Endothelial cell of umbilical vein (primary cell): ENCODE results near the gene ZMYM5. TPM values are rescaled to one million over a fixed set of nuclear protein-coding genes. Genes with fewer than 3 reads are reported as not detected.
"Not testable (repeated sequence)": the region's sequence is repeated elsewhere in the genome, so short reads cannot be mapped to it uniquely, and the experiment has no call there.

ENCODE experiments used
- BruUV-seq: library from RNA; stranded (reverse); fragments of 400-500 nt; replicated peaks from 2 replicates; lab custom pipeline; 2021; lab: Mats Ljungman, UMichigan
- CTCF ChIA-PET: fragments of 300-600, 350-600 bp; sonication (Branson Sonifier 250); formaldehyde crosslinking; loops from one replicate; lab custom pipeline; 2021; ENCODE audit warnings: antibody characterized with exemption, inconsistent platforms; lab: Charles Lee
- POLR2A ChIA-PET: fragments of 300-600, 350-600 bp; sonication (Branson Sonifier 250); formaldehyde crosslinking; loops from one replicate; lab custom pipeline; 2021; ENCODE audit warnings: antibody characterized with exemption, inconsistent platforms; lab: Charles Lee
- DNase-seq: peaks from one replicate; pipeline ENCODE4 v3.0.0-alpha.2; 2011; ENCODE audit warnings: low read depth, low spot score
- FAIRE-seq: peaks from 2 replicates; lab custom pipeline; 2011; peaks lifted over from hg19 to GRCh38; lab: Jason Lieb, UNC
- H2AFZ ChIP-seq: 2 replicates; pipeline ENCODE4 v1.6.0; 2012; ENCODE audit warnings: low read depth, low read length, control low read depth, inconsistent platforms
- H3K27ac ChIP-seq: 2 replicates; pipeline ENCODE4 v1.5.1; 2011; ENCODE audit warnings: low read depth, mild to moderate bottlenecking, control low read depth, low read length, moderate library complexity; ENCODE audit not compliant: insufficient read depth
- H3K27me3 ChIP-seq, 2 experiments: 2 replicates each; pipeline versions ENCODE4 v1.6.0 to v1.6.1; 2011; ENCODE audit warnings: low read length in 2 of 2, mixed read lengths in 1 of 2; ENCODE audit not compliant: control insufficient read depth in 2 of 2, insufficient read depth in 2 of 2
- H3K36me3 ChIP-seq, 2 experiments: 2 replicates in 1 of 2; 3 replicates in 1 of 2; pipeline ENCODE4 v1.5.1; 2011; ENCODE audit warnings: low read length in 2 of 2, mild to moderate bottlenecking in 1 of 2, moderate library complexity in 1 of 2; ENCODE audit not compliant: control insufficient read depth in 2 of 2, insufficient read depth in 2 of 2; ENCODE audit errors: extremely low read depth in 1 of 2
- H3K4me1 ChIP-seq: 3 replicates; pipeline ENCODE4 v1.5.1; 2011; ENCODE audit warnings: mild to moderate bottlenecking, low read length; ENCODE audit not compliant: control insufficient read depth, insufficient read depth; ENCODE audit errors: extremely low read depth
- H3K4me2 ChIP-seq: 2 replicates; pipeline ENCODE4 v1.6.1; 2011; ENCODE audit warnings: low read length, control low read depth, mixed read lengths; ENCODE audit not compliant: insufficient read depth
- H3K4me3 ChIP-seq, 3 experiments: fragments of 200-600 bp in 1 of 3; sonication (generic), shearing (Covaris generic) in 1 of 3; replicated peaks in 1 of 3; 2 replicates each; pipeline ENCODE4 v1.5.1; 2011 to 2016; ENCODE audit warnings: control low read depth in 3 of 3, low read length in 3 of 3, mild to moderate bottlenecking in 2 of 3, inconsistent platforms in 1 of 3, low read depth in 1 of 3, moderate library complexity in 1 of 3; ENCODE audit not compliant: insufficient read depth in 1 of 3
- H3K79me2 ChIP-seq: 2 replicates; pipeline ENCODE4 v1.6.0; 2012; ENCODE audit warnings: low read length, inconsistent platforms; ENCODE audit not compliant: control insufficient read depth, insufficient read depth
- H3K9ac ChIP-seq: replicated peaks from 2 replicates; pipeline ENCODE3; 2011; ENCODE audit warnings: low read length, control low read depth; ENCODE audit not compliant: insufficient read depth; ENCODE audit errors: extremely low read depth
- H3K9me1 ChIP-seq: replicated peaks from 3 replicates; pipeline ENCODE4 v1.6.0; 2011; ENCODE audit warnings: mild to moderate bottlenecking, low read length; ENCODE audit not compliant: control insufficient read depth, insufficient read depth; ENCODE audit errors: extremely low read depth
- H3K9me3 ChIP-seq: replicated peaks from 2 replicates; pipeline ENCODE4 v1.5.1; 2012; ENCODE audit warnings: low read length, inconsistent platforms; ENCODE audit not compliant: control insufficient read depth, insufficient read depth
- H4K20me1 ChIP-seq: replicated peaks from 2 replicates; pipeline ENCODE3; 2011; ENCODE audit warnings: mild to moderate bottlenecking, low read length; ENCODE audit not compliant: control insufficient read depth, insufficient read depth; ENCODE audit errors: extremely low read depth
- EZH2 ChIP-seq: IDR thresholded peaks from 2 replicates; pipeline ENCODE4 v1.6.1; 2012; ENCODE audit warnings: borderline replicate concordance, low read depth, mild to moderate bottlenecking, moderate library complexity, low read length, inconsistent platforms; ENCODE audit not compliant: severe bottlenecking
- GATA2 ChIP-seq: IDR thresholded peaks from 2 replicates; pipeline ENCODE4 v1.7.0; 2011; ENCODE audit warnings: low read depth, mild to moderate bottlenecking, moderate library complexity, mixed read lengths, low read length; ENCODE audit not compliant: insufficient read length, insufficient read depth
- JUN ChIP-seq: IDR thresholded peaks from 2 replicates; pipeline ENCODE4 v1.6.1; 2011; ENCODE audit warnings: borderline replicate concordance, low read depth; ENCODE audit not compliant: insufficient read length, insufficient read depth
- POLR2A ChIP-seq: IDR thresholded peaks from 2 replicates; pipeline ENCODE4 v1.6.1; 2012; ENCODE audit warnings: low read depth, mild to moderate bottlenecking, control low read depth, low read length
- POLR2AphosphoS5 ChIP-seq: IDR thresholded peaks from 2 replicates; pipeline ENCODE4 v1.6.1; 2012; ENCODE audit warnings: low read depth, mild to moderate bottlenecking, control low read depth, low read length, moderate library complexity; ENCODE audit not compliant: insufficient read depth
- dilution Hi-C: fragments of 300-500 bp; cut with MboI; formaldehyde crosslinking; loops from one replicate; pipeline ENCODE4 v1.15.0; 2019; ENCODE audit warnings: low sequenced_read_pairs; ENCODE audit not compliant: extremely low pct_ligation_motif_present
- intact Hi-C: fragments of 100-400 bp; cut with micrococcal nuclease; formaldehyde crosslinking; loops from one replicate; pipeline ENCODE4 v1.10.0; 2022
- polyA plus RNA-seq, 4 experiments: library from polyadenylated mRNA; depleted of rRNA in 3 of 4; stranded (reverse) in 3 of 4; unstranded in 1 of 4; fragments of >200 nt; gene quantifications; 2 replicates each; pipeline versions ENCODE4 v1.2.1 to v1.2.3, GENCODE V29; 2011 to 2012; ENCODE audit warnings: missing spikeins in 1 of 4
- total RNA-seq: library from RNA; stranded (reverse); gene quantifications from 2 replicates; pipeline ENCODE4 v1.2.3, GENCODE V29; 2021
- TF ChIP-seq, protein P1 (sequence below): IDR thresholded peaks from 2 replicates; pipeline ENCODE4 v1.6.1; 2011; ENCODE audit not compliant: insufficient read depth, insufficient read length
- TF ChIP-seq, protein P2 (sequence below), 2 donors: IDR thresholded peaks; 1 replicate in 1 of 2; 2 replicates in 1 of 2; pipeline ENCODE4 v1.5.1; 2011; ENCODE audit warnings: low read length in 2 of 2, mild to moderate bottlenecking in 2 of 2, moderate library complexity in 2 of 2, control low read depth in 1 of 2, inconsistent platforms in 1 of 2, low read depth in 1 of 2; ENCODE audit not compliant: insufficient read depth in 1 of 2; ENCODE audit errors: extremely low read depth in 1 of 2

Gene ZMYM5
- total and polyA plus RNA-seq, 2 donors (not counting 3 experiments of a cell fraction or from before 2014, with no cell fraction given) = 4.9 to 10.1 TPM

DNA sequence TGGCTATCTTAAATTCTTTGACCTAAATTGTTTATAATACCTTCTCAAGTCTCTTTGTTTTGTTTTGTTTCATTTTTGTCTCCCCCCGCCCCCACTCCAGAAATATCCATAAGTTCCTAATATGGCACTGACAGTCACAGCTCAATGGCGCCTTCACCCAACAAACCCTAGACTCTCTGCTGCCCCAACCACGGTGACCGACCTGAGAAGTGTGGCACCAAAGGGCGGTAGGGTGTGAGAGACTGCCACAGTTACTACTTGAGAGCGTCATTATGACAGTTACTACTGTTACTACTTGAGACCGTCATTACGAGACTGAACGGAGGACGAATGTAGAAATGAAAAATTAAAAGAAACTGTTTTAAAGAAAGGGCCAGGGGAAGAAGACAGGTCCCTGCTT lies 46.3 kb downstream of the ZMYM5 start:
- H3K4me2 ChIP-seq = no peak overlapping the region
- H3K4me1 ChIP-seq = no peaks in the 10 kb centered on the region
- no peak for TF ChIP-seq POLR2A
- TF ChIP-seq, protein P1, sequence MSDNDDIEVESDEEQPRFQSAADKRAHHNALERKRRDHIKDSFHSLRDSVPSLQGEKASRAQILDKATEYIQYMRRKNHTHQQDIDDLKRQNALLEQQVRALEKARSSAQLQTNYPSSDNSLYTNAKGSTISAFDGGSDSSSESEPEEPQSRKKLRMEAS = no peak
- no peak for TF ChIP-seq JUN
- TF ChIP-seq, protein P2, sequence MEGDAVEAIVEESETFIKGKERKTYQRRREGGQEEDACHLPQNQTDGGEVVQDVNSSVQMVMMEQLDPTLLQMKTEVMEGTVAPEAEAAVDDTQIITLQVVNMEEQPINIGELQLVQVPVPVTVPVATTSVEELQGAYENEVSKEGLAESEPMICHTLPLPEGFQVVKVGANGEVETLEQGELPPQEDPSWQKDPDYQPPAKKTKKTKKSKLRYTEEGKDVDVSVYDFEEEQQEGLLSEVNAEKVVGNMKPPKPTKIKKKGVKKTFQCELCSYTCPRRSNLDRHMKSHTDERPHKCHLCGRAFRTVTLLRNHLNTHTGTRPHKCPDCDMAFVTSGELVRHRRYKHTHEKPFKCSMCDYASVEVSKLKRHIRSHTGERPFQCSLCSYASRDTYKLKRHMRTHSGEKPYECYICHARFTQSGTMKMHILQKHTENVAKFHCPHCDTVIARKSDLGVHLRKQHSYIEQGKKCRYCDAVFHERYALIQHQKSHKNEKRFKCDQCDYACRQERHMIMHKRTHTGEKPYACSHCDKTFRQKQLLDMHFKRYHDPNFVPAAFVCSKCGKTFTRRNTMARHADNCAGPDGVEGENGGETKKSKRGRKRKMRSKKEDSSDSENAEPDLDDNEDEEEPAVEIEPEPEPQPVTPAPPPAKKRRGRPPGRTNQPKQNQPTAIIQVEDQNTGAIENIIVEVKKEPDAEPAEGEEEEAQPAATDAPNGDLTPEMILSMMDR (IDR thresholded peaks at IDR 0.05; ENCODE audit: extremely low read depth in 1 of 2, insufficient read depth in 1 of 2, low read depth in 1 of 2, low read length in 2 of 2) = no peak
- no peak for TF ChIP-seq GATA2
- no peak for TF ChIP-seq POLR2AphosphoS5
- no peak for TF ChIP-seq EZH2
- DNase-seq (no peak), FAIRE-seq (no peak)
- H3K9ac ChIP-seq = no peak overlapping the region
- dilution Hi-C loops (no loop called here), intact Hi-C loops (loop anchor here (5.0 kb wide), 1 partner anchor 185 kb away; the partner anchor contains the start of gene MPHOSPH8)
- H3K36me3 ChIP-seq = peaks cover 0 to 4% of the 10 kb centered on the region in 2 experiments
- no peaks in the 10 kb centered on the region for H3K27me3 ChIP-seq
- no peaks in the 10 kb centered on the region for H3K9me1 ChIP-seq
- ChIA-PET CTCF (interaction anchor here (2.0 to 2.2 kb wide), 4 partner anchors 9 to 36 kb away, joined by 5 to 9 read pairs (median 9); no protein-coding TSS in a partner anchor), POLR2A (no interaction called here)
- H3K4me3 ChIP-seq = no peak overlapping the region
- no peak overlapping the region for H3K27ac ChIP-seq
- BruUV-seq = no TSS peak
- H4K20me1 ChIP-seq = no peaks in the 10 kb centered on the region
- no peak overlapping the region for H2AFZ ChIP-seq
- H3K79me2 ChIP-seq = no peaks in the 10 kb centered on the region
- H3K9me3 ChIP-seq = no peaks in the 10 kb centered on the region

DNA sequence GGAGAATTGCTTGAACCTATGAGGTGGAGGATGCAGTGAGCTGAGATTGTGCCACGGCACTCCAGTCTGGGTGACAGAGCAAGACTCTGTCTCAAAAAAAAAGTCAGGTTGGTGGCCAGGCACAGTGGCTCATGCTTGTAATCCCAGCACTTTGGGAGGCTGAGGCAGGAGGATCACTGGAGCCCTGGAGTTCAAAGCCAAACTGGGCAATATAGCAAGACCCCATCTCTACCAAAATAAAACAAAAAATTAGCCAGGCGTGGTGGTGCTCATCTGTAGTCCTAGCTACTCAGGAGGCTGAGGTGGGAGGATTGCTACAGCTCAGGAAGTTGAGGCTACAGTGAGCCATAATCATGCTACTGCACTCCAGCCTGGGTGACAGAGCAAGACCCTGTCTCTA lies 47.6 kb downstream of the ZMYM5 start:
- FAIRE-seq, H3K36me3 ChIP-seq, H4K20me1 ChIP-seq, DNase-seq, dilution Hi-C loops, H3K79me2 ChIP-seq, H3K4me3 ChIP-seq, H3K4me1 ChIP-seq, H3K9me3 ChIP-seq, CTCF ChIA-PET, POLR2A ChIA-PET, H3K9me1 ChIP-seq, H3K27ac ChIP-seq, H3K4me2 ChIP-seq, BruUV-seq, H3K9ac ChIP-seq, H2AFZ ChIP-seq, H3K27me3 ChIP-seq: not testable (repeated sequence)
- intact Hi-C loops = loop anchor here (5.0 kb wide), 1 partner anchor 184 kb away; the partner anchor contains the start of gene MPHOSPH8
